K562 (cell line): ENCODE data around the gene GALNT9. TPM values are rescaled to one million over a fixed set of nuclear protein-coding genes. Genes with fewer than 3 reads are reported as not detected.

Experiments used
- ATAC-seq: fragments of 200-7000 bp; cut with Tn5 transposase; 3 replicates; pipeline ENCODE4 v1.9.1; 2020; ENCODE audit warnings: moderate library complexity
- BruUV-seq: library from RNA; stranded (reverse); fragments of 400-500 nt; replicated peaks from 2 replicates; lab custom pipeline; 2021; lab: Mats Ljungman, UMichigan
- CTCF ChIA-PET: fragments of 300-600 bp; formaldehyde crosslinking; extraction: SDS; loops from one replicate; lab custom pipeline; 2021; ENCODE audit warnings: low intra/inter-chr PET ratio; lab: Yijun Ruan, JAX
- POLR2A ChIA-PET: fragments of 300-600, 350-650 bp; sonication (Branson Sonifier 250); formaldehyde crosslinking; extraction: SDS; loops from one replicate; lab custom pipeline; 2021; ENCODE audit warnings: antibody characterized with exemption, inconsistent platforms; lab: Yijun Ruan, JAX
- DNase-seq, 4 experiments: peaks; one replicate each; pipeline versions ENCODE4 v3.0.0 to v3.0.0-alpha.2; 2011 to 2018; ENCODE audit warnings: low spot score in 3 of 4, mixed read lengths in 3 of 4; ENCODE audit errors: extremely low read depth in 1 of 4
- FAIRE-seq: peaks from 2 replicates; lab custom pipeline; 2011; peaks lifted over from hg19 to GRCh38; lab: Jason Lieb, UNC
- H2AFZ ChIP-seq: 2 replicates; pipeline ENCODE4 v1.6.0; 2011; ENCODE audit warnings: low read depth, low read length, control low read depth, inconsistent platforms
- H3K27ac ChIP-seq: fragments of 200-600 bp; 3 replicates; pipeline ENCODE4 v1.8.0; 2011; ENCODE audit warnings: low read depth, mild to moderate bottlenecking, control low read depth, inconsistent platforms, low read length, moderate library complexity, mixed read lengths; ENCODE audit errors: extremely low read depth
- H3K27me3 ChIP-seq, 2 experiments: fragments of 300-600 bp in 1 of 2; 2 replicates in 1 of 2; 3 replicates in 1 of 2; pipeline versions ENCODE4 v1.6.0 to v1.8.0; 2011; ENCODE audit warnings: inconsistent platforms in 2 of 2, low read length in 2 of 2, mild to moderate bottlenecking in 1 of 2, mixed read lengths in 1 of 2, moderate library complexity in 1 of 2; ENCODE audit not compliant: control insufficient read depth in 2 of 2, insufficient read depth in 2 of 2
- H3K36me3 ChIP-seq: fragments of 300-600 bp; 3 replicates; pipeline ENCODE4 v1.8.0; 2011; ENCODE audit warnings: mild to moderate bottlenecking, low read length, inconsistent platforms; ENCODE audit not compliant: control insufficient read depth, insufficient read depth
- H3K4me1 ChIP-seq, 2 experiments: fragments of 200-600 bp in 1 of 2; replicated peaks in 1 of 2; 2 replicates in 1 of 2; 3 replicates in 1 of 2; pipeline versions ENCODE4 v1.5.1 to v1.8.0; 2011; ENCODE audit warnings: inconsistent platforms in 2 of 2, low read length in 2 of 2, mild to moderate bottlenecking in 1 of 2, mixed read lengths in 1 of 2, moderate library complexity in 1 of 2; ENCODE audit not compliant: control insufficient read depth in 2 of 2, insufficient read depth in 2 of 2
- H3K4me2 ChIP-seq: 2 replicates; pipeline ENCODE4 v1.6.1; 2011; ENCODE audit warnings: low read length, control low read depth, inconsistent platforms, mixed read lengths; ENCODE audit not compliant: insufficient read depth
- H3K4me3 ChIP-seq: fragments of 200-600 bp; sonication (generic), shearing (Covaris generic); 2 replicates; pipeline ENCODE4 v1.5.1; 2016; ENCODE audit warnings: control low read depth, inconsistent platforms
- H3K79me2 ChIP-seq: fragments of 200-600 bp; 3 replicates; pipeline ENCODE4 v1.8.0; 2011; ENCODE audit warnings: low read length, inconsistent platforms; ENCODE audit not compliant: control insufficient read depth, insufficient read depth
- H3K9ac ChIP-seq, 2 experiments: 2 replicates each; pipeline versions ENCODE4 v1.6.0 to v1.6.1; 2011; ENCODE audit warnings: low read depth in 2 of 2, low read length in 2 of 2, control low read depth in 1 of 2, inconsistent platforms in 1 of 2, mild to moderate bottlenecking in 1 of 2, mixed read lengths in 1 of 2; ENCODE audit not compliant: insufficient read depth in 1 of 2
- H3K9me1 ChIP-seq: one replicate; pipeline ENCODE4 v1.6.0; 2011; ENCODE audit warnings: inconsistent platforms, mild to moderate bottlenecking, low read length, moderate library complexity; ENCODE audit not compliant: control insufficient read depth, insufficient read depth
- H3K9me3 ChIP-seq: replicated peaks from 2 replicates; pipeline ENCODE4 v1.5.1; 2011; ENCODE audit warnings: low read depth, low read length, inconsistent platforms; ENCODE audit not compliant: control insufficient read depth, insufficient read depth
- H4K20me1 ChIP-seq: replicated peaks from 2 replicates; pipeline ENCODE4 v1.6.1; 2011; ENCODE audit warnings: low read length, inconsistent platforms, mixed read lengths; ENCODE audit not compliant: control insufficient read depth, insufficient read depth
- ARHGAP35 ChIP-seq: fragments of 450-650 bp; IDR thresholded peaks from 2 replicates; pipeline ENCODE4 v1.6.1; 2018; ENCODE audit not compliant: partially characterized antibody
- ESRRA ChIP-seq: fragments of 450-650 bp; IDR thresholded peaks from 2 replicates; pipeline ENCODE4 v1.6.1; 2014; ENCODE audit warnings: low read depth, mild to moderate bottlenecking, moderate library complexity, borderline replicate concordance
- EZH2 ChIP-seq: IDR thresholded peaks from 2 replicates; pipeline ENCODE4 v1.6.1; 2012; ENCODE audit warnings: low read depth, mild to moderate bottlenecking, inconsistent platforms, low read length, borderline replicate concordance
- HDAC1 ChIP-seq, 2 experiments: fragments of 450-650 bp; IDR thresholded peaks; 2 replicates each; pipeline ENCODE4 v1.6.1; 2016 to 2017; ENCODE audit warnings: inconsistent platforms in 1 of 2, mild to moderate bottlenecking in 1 of 2, moderate library complexity in 1 of 2
- MAX ChIP-seq: sonication (generic); formaldehyde crosslinking; IDR thresholded peaks from 2 replicates; pipeline ENCODE4 v1.9.0; 2022; ENCODE audit warnings: mild to moderate bottlenecking, missing genetic modification reagents
- SMARCA5 ChIP-seq: fragments of 450-650 bp; IDR thresholded peaks from 2 replicates; pipeline ENCODE4 v1.6.1; 2016
- SOX6 ChIP-seq: fragments of 450-650 bp; IDR thresholded peaks from 2 replicates; pipeline ENCODE4 v1.6.1; 2014; ENCODE audit warnings: mild to moderate bottlenecking
- TAL1 ChIP-seq: fragments of 450-650 bp; IDR thresholded peaks from 2 replicates; pipeline ENCODE4 v1.6.1; 2016; ENCODE audit warnings: mild to moderate bottlenecking
- TSC22D4 ChIP-seq: fragments of 450-650 bp; IDR thresholded peaks from 2 replicates; pipeline ENCODE4 v1.6.1; 2016; ENCODE audit warnings: missing genetic modification characterization, missing biosample characterization, control low read depth
- USF1 ChIP-seq: sonication (generic); formaldehyde crosslinking; IDR thresholded peaks from 2 replicates; pipeline ENCODE4 v1.9.0; 2022; ENCODE audit warnings: mild to moderate bottlenecking, missing genetic modification reagents
- ZBTB43 ChIP-seq: sonication (generic); formaldehyde crosslinking; IDR thresholded peaks from 2 replicates; pipeline ENCODE4 v1.8.0; 2023; ENCODE audit warnings: mild to moderate bottlenecking, missing genetic modification reagents
- WGBS: fragments of 100-300 bp; shearing (Covaris generic); methylation state at CpG from one replicate; pipeline ENCODE4 v1.1.6; 2016; ENCODE audit warnings: low coverage, mixed read lengths; ENCODE audit not compliant: insufficient coverage; ENCODE audit errors: missing lambda C conversion rate; 5-methylcytosine and 5-hydroxymethylcytosine counted together
- in situ Hi-C: fragments of 300-500 bp; cut with MboI; formaldehyde crosslinking; loops from 4 replicates; pipeline ENCODE4 v1.15.0; 2018; ENCODE audit warnings: inconsistent platforms, mixed read lengths
- intact Hi-C: fragments of 100-400 bp; cut with micrococcal nuclease; formaldehyde crosslinking; loops from 2 replicates; pipeline ENCODE4 v1.14.2; 2022
- polyA plus RNA-seq, 8 experiments: library from polyadenylated mRNA; depleted of rRNA in 4 of 8; stranded (reverse) in 5 of 8; unstranded in 3 of 8; fragments of >200 nt; fragmentation: Nextera tagmentation in 2 of 8; fragmentation: Illumina TruSeq in 1 of 8; extraction: Ambion mirVana in 2 of 8; extraction: Trizol in 1 of 8; gene quantifications; 2 replicates each; pipeline versions ENCODE4 v1.2.1 to v1.2.3, GENCODE V29; 2011 to 2014; ENCODE audit warnings: inconsistent platforms in 1 of 8, missing spikeins in 1 of 8
- total RNA-seq, 7 experiments: library from RNA; depleted of rRNA in 6 of 7; stranded (reverse); fragments of >200 nt in 6 of 7; fragmentation: Illumina TruSeq in 2 of 7; extraction: Trizol in 2 of 7; gene quantifications; 2 replicates each; pipeline versions ENCODE4 v1.2.1 to v1.2.3, GENCODE V29; 2011 to 2021; ENCODE audit warnings: low replicate concordance in 1 of 7

The GALNT9 gene
- total and polyA plus RNA-seq, 9 of the 15 experiments (the other 6 are each of a cell fraction or from before 2014, with no cell fraction given), result not detected

- Histone ChIP-seq H3K36me3 (no peaks in the 10 kb centered on the region), H3K9me1 (peaks cover 1% of the 10 kb centered on the region), H3K4me1 (peaks cover 0 to 30% of the 10 kb centered on the region in 2 experiments; a peak in 1 of 5 replicates), H3K79me2 (no peaks in the 10 kb centered on the region), H2AFZ (0 out of 2 replicates have a peak overlapping the region, but pooled peaks have one; percentile 14), H3K4me2 (no peak overlapping the region), H3K9me3 (no peaks in the 10 kb centered on the region), H3K9ac (no peak overlapping the region), H3K27me3 (peaks cover 27 to 91% of the 10 kb centered on the region in 2 experiments; a peak in 4 of 5 replicates), H4K20me1 (peaks cover under 1% of the 10 kb centered on the region), H3K4me3 (no peak overlapping the region), H3K27ac (no peak overlapping the region)
- intact Hi-C loops (no loop called here), in situ Hi-C loops (no loop called here)
- 60% methylated on average over 10 of the region's 10 CpGs for WGBS
- CTCF ChIA-PET, result no interaction called here
- FAIRE-seq (no peak), ATAC-seq (no peak), DNase-seq (no peak)
- no TSS peak for BruUV-seq
- TF ChIP-seq EZH2 (no peak), USF1 (CRISPR knock-in tag) (peak; percentile 36; the same call in 1 of the 2 replicates), TSC22D4 (tag) (0 out of 2 replicates have a peak, but pooled peaks have one; percentile 26), ESRRA (no peak), MAX (peak; percentile 11; the same call in 1 of the 2 replicates), SOX6 (no peak), TAL1 (no peak), ARHGAP35 (peak; percentile 4), SMARCA5 (peak; percentile 54; the same call in 1 of the 2 replicates), ZBTB43 (peak; percentile 82; the same call in 1 of the 2 replicates), HDAC1 (IDR thresholded peaks at IDR 0.05) (peak in 1 of 2 experiments; percentile 32; a peak in 1 of 4 replicates)
- POLR2A ChIA-PET, result no interaction called here
Measured at GRCh38 chr12:132267873-132268272, 61.5 kb downstream of the GALNT9 start.
